ENCODE measurements around the gene EP400.

Gene EP400

DNA sequence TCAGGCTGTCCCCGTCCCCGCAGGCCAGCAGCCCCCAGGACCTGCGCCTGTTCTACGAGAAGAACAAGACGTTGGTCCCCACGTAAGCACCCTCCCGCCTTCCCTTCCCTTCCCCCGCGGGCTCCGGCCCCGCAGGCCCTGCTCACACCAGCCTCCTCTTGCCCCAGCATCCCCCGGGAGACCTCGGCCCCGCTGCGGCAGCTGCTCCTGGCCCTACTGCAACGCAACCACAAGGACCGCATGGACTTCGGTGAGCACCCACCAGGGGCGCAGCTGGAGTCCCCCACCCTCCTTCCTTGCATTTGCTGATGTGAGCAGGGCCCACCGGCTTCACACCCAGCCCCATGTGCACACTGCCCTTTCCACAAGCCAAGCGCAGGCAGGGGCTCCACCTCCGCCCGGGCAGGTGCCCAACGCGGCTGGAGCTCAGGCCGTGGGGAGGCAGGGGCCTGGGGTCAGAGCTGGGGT lies 40.0 kb upstream of the EP400 start:
- H4K20me1 ChIP-seq (ENCODE audit: low read depth, low read length), result no peaks in the 10 kb centered on the region
- H2AFZ ChIP-seq (ENCODE audit: low read depth, low read length, severe bottlenecking), result no peak overlapping the region
- H3K4me2 ChIP-seq (ENCODE audit: low read depth, low read length, poor library complexity, severe bottlenecking), result no peak overlapping the region
- no peaks in the 10 kb centered on the region for H3K79me2 ChIP-seq (ENCODE audit: insufficient read depth, low read length)
- no peaks in the 10 kb centered on the region for H3F3A ChIP-seq (ENCODE audit: insufficient read depth)
- no peaks in the 10 kb centered on the region for H3K36me3 ChIP-seq (ENCODE audit: low read length)
- no peak overlapping the region for H3K9ac ChIP-seq (ENCODE audit: low read length)
- no peaks in the 10 kb centered on the region for H3K27me3 ChIP-seq (ENCODE audit: low read length)
- H3K4me3 ChIP-seq (ENCODE audit: insufficient read depth, low read length, poor library complexity, severe bottlenecking), result no peak overlapping the region
- H3K9me2 ChIP-seq (replicated peaks; ENCODE audit: insufficient read depth, low read length), result no peaks in the 10 kb centered on the region
- no peaks in the 10 kb centered on the region for H3K9me3 ChIP-seq (ENCODE audit: insufficient read depth, low read length)
- TF ChIP-seq EZH2phosphoT487 (conservative IDR thresholded peaks at IDR 0.05; ENCODE audit: low read length), result no peak
- TF ChIP-seq, protein P1, sequence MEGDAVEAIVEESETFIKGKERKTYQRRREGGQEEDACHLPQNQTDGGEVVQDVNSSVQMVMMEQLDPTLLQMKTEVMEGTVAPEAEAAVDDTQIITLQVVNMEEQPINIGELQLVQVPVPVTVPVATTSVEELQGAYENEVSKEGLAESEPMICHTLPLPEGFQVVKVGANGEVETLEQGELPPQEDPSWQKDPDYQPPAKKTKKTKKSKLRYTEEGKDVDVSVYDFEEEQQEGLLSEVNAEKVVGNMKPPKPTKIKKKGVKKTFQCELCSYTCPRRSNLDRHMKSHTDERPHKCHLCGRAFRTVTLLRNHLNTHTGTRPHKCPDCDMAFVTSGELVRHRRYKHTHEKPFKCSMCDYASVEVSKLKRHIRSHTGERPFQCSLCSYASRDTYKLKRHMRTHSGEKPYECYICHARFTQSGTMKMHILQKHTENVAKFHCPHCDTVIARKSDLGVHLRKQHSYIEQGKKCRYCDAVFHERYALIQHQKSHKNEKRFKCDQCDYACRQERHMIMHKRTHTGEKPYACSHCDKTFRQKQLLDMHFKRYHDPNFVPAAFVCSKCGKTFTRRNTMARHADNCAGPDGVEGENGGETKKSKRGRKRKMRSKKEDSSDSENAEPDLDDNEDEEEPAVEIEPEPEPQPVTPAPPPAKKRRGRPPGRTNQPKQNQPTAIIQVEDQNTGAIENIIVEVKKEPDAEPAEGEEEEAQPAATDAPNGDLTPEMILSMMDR (IDR thresholded peaks at IDR 0.05; ENCODE audit: insufficient read depth, low read length, poor library complexity, severe bottlenecking), result no peak
- H3K27ac ChIP-seq (ENCODE audit: low read depth, low read length), result no peak overlapping the region

DNA sequence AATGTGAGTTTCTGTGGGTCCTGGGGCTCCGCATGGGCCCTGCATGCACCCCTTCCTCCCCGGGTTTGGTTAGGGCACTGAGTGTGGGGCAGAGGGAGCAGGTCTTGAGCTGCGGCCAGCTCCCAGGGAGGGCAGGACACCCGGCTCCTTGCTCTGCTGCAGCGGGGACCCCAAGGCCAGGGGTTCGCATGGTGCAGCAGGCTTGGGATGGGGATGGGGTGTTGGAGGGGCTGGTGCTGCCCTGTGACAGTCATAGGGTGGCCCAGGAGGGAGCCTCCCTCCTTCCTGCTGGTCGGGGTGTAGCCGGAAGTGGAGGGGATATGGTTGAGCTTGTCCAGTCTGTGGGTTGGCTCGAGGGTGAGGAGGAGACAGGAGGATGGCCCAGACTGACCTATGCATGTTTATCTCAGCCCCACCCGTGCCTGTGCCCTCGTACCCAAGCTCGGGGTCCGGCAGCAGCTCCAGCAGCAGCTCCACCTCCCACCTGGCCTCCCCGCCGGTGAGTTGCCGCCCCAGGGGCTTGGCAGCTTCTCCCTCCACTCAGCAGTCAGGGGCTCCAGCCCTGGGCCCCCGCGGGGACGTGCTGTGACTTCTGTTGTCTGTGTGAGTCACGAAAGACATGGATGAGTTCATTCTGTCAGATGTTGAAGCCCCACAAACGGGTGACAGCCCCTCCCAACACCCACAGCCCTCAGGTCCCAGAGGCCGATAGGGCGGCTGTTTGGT lies 39.3 kb upstream of the EP400 start:
- Histone ChIP-seq H2AFZ (ENCODE audit: low read depth, low read length, severe bottlenecking) (no peak overlapping the region), H3K36me3 (ENCODE audit: low read length) (no peaks in the 10 kb centered on the region), H3F3A (ENCODE audit: insufficient read depth) (no peaks in the 10 kb centered on the region), H3K27me3 (ENCODE audit: low read length) (no peaks in the 10 kb centered on the region), H3K9ac (ENCODE audit: low read length) (no peak overlapping the region), H3K4me2 (ENCODE audit: low read depth, low read length, poor library complexity, severe bottlenecking) (no peak overlapping the region), H3K9me2 (replicated peaks; ENCODE audit: insufficient read depth, low read length) (no peaks in the 10 kb centered on the region), H3K4me3 (ENCODE audit: insufficient read depth, low read length, poor library complexity, severe bottlenecking) (no peak overlapping the region), H3K27ac (ENCODE audit: low read depth, low read length) (no peak overlapping the region), H3K9me3 (ENCODE audit: insufficient read depth, low read length) (no peaks in the 10 kb centered on the region), H3K79me2 (ENCODE audit: insufficient read depth, low read length) (no peaks in the 10 kb centered on the region), H4K20me1 (ENCODE audit: low read depth, low read length) (no peaks in the 10 kb centered on the region)
- TF ChIP-seq, protein P1 (IDR thresholded peaks at IDR 0.05; ENCODE audit: insufficient read depth, low read length, poor library complexity, severe bottlenecking), result no peak
- no peak for TF ChIP-seq EZH2phosphoT487 (conservative IDR thresholded peaks at IDR 0.05; ENCODE audit: low read length)

DNA sequence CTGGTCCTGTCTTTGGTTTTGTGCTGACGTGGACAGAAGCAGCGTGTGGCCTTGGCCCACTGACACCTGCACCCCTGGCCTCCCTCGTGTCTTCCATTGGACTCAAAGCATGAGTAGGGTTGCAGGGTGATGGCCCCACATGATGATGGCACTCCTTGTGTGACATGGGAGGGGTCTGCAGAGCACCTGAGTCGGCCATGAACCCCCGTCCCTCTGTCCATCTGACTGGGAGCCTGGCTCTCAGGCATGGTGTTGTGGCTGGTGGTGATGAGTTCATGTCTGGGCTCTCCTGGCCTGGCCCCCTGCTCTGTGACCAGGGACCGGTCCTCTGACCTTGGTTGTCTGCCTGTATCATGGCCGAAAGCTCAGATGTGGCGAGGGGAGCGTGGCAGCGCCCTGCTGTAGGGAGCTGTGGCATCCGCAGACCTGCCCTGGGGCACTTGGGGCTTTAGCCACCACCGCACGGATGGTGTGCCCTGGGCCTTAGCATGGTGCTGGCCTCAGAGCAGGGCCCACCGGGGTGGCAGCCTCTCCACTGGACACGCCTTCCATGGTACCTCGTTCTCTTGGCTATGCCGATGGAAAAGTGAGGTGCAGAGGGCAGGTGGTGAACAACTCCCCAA lies 38.6 kb upstream of the EP400 start:
- Histone ChIP-seq H3F3A (ENCODE audit: insufficient read depth) (no peaks in the 10 kb centered on the region), H3K9me2 (replicated peaks; ENCODE audit: insufficient read depth, low read length) (no peaks in the 10 kb centered on the region), H3K9me3 (ENCODE audit: insufficient read depth, low read length) (no peaks in the 10 kb centered on the region), H3K27me3 (ENCODE audit: low read length) (no peaks in the 10 kb centered on the region), H3K9ac (ENCODE audit: low read length) (no peak overlapping the region), H3K4me2 (ENCODE audit: low read depth, low read length, poor library complexity, severe bottlenecking) (no peak overlapping the region), H2AFZ (ENCODE audit: low read depth, low read length, severe bottlenecking) (no peak overlapping the region), H3K36me3 (ENCODE audit: low read length) (no peaks in the 10 kb centered on the region), H4K20me1 (ENCODE audit: low read depth, low read length) (no peaks in the 10 kb centered on the region), H3K27ac (ENCODE audit: low read depth, low read length) (no peak overlapping the region), H3K79me2 (ENCODE audit: insufficient read depth, low read length) (no peaks in the 10 kb centered on the region), H3K4me3 (ENCODE audit: insufficient read depth, low read length, poor library complexity, severe bottlenecking) (no peak overlapping the region)
- TF ChIP-seq EZH2phosphoT487 (conservative IDR thresholded peaks at IDR 0.05; ENCODE audit: low read length), result no peak
- TF ChIP-seq, protein P1 (IDR thresholded peaks at IDR 0.05; ENCODE audit: insufficient read depth, low read length, poor library complexity, severe bottlenecking), result no peak
